ENCODE results near the gene MXD1. TPM values are rescaled to one million over a fixed set of nuclear protein-coding genes. Genes with fewer than 3 reads are reported as not detected.
"Not testable (repeated sequence)": the region's sequence is repeated elsewhere in the genome, so short reads cannot be mapped to it uniquely, and the experiment has no call there.

Gene MXD1
- total RNA-seq, 4 donors from 2014 or later, result 12.5 to 18.6 (median 15.7) TPM

DNA sequence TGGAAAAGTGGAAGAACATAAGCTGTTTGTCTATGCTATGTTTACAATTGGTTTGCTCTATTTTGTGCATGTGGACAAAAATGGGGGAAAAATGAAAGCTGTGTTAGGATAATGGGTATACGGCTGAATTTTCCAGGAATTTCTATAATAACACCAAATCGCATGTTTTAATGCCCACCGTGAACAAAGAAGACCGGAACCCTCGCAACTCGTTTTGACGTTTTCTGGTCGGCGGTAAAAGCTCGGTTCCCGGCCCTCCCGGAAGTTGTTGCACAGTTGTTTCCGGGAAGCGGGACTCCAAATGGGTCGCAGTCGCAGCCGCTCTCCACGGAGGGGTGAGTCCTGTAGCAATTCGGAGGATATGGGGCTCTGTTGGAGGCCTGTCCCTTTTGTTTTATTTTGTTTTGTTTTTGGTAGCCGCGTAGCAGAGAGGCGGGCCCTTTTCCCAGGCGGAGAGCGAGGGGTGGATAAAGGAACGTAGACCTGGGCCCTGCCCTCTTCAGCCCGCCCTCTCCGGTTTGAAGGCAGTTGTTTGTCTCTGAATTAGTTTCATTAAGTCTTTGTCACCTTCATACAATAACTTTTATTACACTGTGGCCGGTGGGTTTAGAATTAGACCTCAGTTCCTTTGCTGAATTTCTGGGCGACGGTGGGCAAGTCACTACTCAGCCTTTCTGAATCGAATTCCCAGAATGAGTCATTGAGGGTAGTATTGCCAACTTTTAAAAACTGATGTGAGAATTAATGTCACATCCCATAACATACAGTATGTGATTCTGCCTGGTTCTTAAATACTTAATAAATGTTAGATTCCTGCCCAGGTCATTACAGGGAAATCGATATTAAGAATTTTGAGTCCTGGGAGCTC lies 21.0 kb upstream of the MXD1 start, which contains the start of gene SNRNP27:
Gene SNRNP27 (plus strand): TSS at position 273 of the 868 bp plus-strand sequence. CDS start 29 bp downstream, at position 302.
- WGBS, result under 1% methylated on average over 32 of the region's 32 CpGs
- TF ChIP-seq, protein P1, sequence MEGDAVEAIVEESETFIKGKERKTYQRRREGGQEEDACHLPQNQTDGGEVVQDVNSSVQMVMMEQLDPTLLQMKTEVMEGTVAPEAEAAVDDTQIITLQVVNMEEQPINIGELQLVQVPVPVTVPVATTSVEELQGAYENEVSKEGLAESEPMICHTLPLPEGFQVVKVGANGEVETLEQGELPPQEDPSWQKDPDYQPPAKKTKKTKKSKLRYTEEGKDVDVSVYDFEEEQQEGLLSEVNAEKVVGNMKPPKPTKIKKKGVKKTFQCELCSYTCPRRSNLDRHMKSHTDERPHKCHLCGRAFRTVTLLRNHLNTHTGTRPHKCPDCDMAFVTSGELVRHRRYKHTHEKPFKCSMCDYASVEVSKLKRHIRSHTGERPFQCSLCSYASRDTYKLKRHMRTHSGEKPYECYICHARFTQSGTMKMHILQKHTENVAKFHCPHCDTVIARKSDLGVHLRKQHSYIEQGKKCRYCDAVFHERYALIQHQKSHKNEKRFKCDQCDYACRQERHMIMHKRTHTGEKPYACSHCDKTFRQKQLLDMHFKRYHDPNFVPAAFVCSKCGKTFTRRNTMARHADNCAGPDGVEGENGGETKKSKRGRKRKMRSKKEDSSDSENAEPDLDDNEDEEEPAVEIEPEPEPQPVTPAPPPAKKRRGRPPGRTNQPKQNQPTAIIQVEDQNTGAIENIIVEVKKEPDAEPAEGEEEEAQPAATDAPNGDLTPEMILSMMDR (IDR thresholded peaks at IDR 0.05), result no peak
- peak in 2 of 3 donors; percentile 48 to 66 for TF ChIP-seq POLR2AphosphoS5 (IDR thresholded peaks at IDR 0.05)
- peak in 1 of 2 donors; percentile 42 for TF ChIP-seq POLR2A (IDR thresholded peaks at IDR 0.05)
- DNase-seq (ENCODE audit: low spot score in 2 of 2), result peak; percentile 87 to 91
- Histone ChIP-seq H3K36me3 (peaks cover 27% of the 10 kb centered on the region), H3K27ac (peak within 1 kb of the TSS; percentile 86), H3K4me3 (peak within 1 kb of the TSS; percentile 70), H3K4me1 (peaks cover 28% of the 10 kb centered on the region), H3K9me3 (no peaks in the 10 kb centered on the region), H3K27me3 (no peaks in the 10 kb centered on the region)

- Histone ChIP-seq H3K27ac (peak overlapping the region; percentile 86), H3K36me3 (peaks cover 35% of the 10 kb centered on the region), H3K4me1 (peaks cover 28% of the 10 kb centered on the region), H3K4me3 (peak overlapping the region; percentile 70)
- WGBS, result 36% methylated on average over 23 of the region's 23 CpGs
- DNase-seq (ENCODE audit: low spot score in 2 of 2); H3K9me3 ChIP-seq; H3K27me3 ChIP-seq: not testable (repeated sequence)
Measured at GRCh38 chr2:69894737-69895136, 20.2 kb upstream of the MXD1 start.

DNA sequence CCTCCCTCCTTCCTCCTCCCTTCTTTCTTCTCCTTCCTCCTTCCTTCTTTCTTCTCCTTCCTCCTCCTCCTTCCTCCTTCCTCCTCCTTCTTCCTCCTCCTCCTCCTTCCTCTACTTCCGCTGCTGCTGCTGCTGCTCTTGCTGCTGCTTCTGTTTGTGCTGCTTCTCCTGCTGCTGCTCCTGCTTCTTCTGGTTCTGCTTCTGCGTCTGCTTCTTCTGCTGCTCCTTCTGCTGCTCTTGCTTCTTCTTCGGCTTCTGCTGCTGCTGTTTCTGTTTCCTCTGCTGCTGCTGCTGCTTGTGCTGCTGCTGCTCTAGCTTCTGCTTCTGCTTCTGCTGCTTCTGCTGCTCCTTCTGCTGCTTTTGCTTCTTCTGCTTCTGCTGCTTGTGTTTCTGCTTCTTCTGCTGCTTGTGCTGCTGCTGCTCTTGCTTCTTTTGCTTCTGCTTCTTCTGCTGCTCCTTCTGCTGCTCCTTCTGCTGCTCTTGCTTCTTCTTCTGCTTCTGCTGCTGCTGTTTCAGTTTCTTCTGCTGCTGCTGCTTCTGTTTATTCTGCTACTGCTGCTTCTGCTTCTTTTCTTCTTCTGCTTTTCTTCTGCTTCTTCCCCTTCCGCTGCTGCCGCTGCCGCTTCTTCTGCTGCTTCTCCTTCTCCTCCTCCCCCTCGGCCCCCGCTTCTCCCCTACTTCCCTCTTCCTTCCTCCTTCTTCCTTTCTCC lies 12.5 kb upstream of the MXD1 start:
- Histone ChIP-seq H3K9me3 (no peaks in the 10 kb centered on the region), H3K36me3 (peaks cover 80% of the 10 kb centered on the region), H3K27ac (no peak overlapping the region), H3K27me3 (no peaks in the 10 kb centered on the region), H3K4me1 (peaks cover 12% of the 10 kb centered on the region), H3K4me3 (no peak overlapping the region)
- WGBS, result 80% methylated on average over 8 of the region's 8 CpGs
- no peak for DNase-seq (ENCODE audit: low spot score in 2 of 2)
- TF ChIP-seq, protein P1 (IDR thresholded peaks at IDR 0.05), result no peak
- no peak for TF ChIP-seq EP300 (IDR thresholded peaks at IDR 0.05)
- no peak for TF ChIP-seq POLR2A (IDR thresholded peaks at IDR 0.05)
- no peak for TF ChIP-seq POLR2AphosphoS5 (IDR thresholded peaks at IDR 0.05)

DNA sequence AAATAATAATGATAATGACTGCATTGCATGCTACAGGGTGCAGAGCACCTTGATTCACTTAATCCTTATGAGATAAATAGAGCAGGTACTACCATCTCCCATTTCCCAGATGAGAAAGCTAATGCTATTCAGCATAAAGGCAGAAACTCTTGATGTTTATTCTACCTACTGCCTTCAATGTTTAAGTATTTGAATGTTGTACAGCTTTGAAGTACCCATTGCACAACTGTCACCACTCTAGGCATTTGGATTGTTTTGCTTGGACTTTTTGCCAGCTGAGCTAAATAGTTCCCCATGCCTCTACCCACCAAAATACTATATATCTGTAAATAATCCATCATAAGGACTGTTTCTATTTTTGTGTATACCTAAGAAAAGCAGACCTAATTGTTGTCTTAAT lies 7.7 kb upstream of the MXD1 start:
- peaks cover 5% of the 10 kb centered on the region for H3K4me1 ChIP-seq
- H3K27ac ChIP-seq, result no peak overlapping the region
- no peak for DNase-seq (ENCODE audit: low spot score in 2 of 2)
- H3K4me3 ChIP-seq, result no peak overlapping the region
- peaks cover 58% of the 10 kb centered on the region for H3K36me3 ChIP-seq
- TF ChIP-seq, protein P1 (IDR thresholded peaks at IDR 0.05), result no peak
- TF ChIP-seq EP300 (IDR thresholded peaks at IDR 0.05) (no peak), POLR2A (IDR thresholded peaks at IDR 0.05) (no peak), POLR2AphosphoS5 (IDR thresholded peaks at IDR 0.05) (no peak)
- H3K27me3 ChIP-seq, result no peaks in the 10 kb centered on the region
- H3K9me3 ChIP-seq, result no peaks in the 10 kb centered on the region

DNA sequence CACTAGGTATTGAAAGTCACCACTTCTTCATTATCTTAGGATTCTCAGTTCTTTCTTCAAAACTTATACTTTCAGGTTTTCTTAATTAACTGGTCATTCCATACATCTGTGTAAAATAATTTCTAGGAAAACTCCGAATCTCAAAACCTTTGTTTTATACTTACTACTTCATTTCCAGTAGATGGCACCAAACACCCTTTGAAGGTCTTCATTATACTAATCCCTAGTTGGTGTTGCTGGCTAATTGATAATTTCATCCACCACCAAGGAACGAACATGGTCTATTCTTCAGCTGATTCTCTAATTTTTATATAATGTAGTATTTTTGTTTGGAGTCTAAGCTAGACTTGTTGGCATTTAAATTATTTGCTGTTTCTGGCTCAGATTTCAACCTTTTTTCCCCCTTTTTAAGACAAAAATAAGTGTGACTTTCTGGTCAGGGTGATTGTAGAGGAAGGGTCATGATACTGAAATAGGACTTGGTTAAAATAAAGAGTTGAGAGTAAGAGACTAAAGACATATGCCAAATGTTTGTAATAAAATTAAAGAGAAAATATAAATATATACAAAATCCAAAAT lies 2.8 kb upstream of the MXD1 start:
- peaks cover 29% of the 10 kb centered on the region for H3K4me1 ChIP-seq
- 1% methylated on average over 2 of the region's 2 CpGs for WGBS
- no peaks in the 10 kb centered on the region for H3K9me3 ChIP-seq
- TF ChIP-seq, protein P1 (IDR thresholded peaks at IDR 0.05), result peak; percentile 28 to 35
- TF ChIP-seq POLR2AphosphoS5 (IDR thresholded peaks at IDR 0.05) (no peak), EP300 (IDR thresholded peaks at IDR 0.05) (no peak), POLR2A (IDR thresholded peaks at IDR 0.05) (no peak)
- no peak for DNase-seq (ENCODE audit: low spot score in 2 of 2)
- no peaks in the 10 kb centered on the region for H3K27me3 ChIP-seq
- no peak overlapping the region for H3K27ac ChIP-seq
- no peak overlapping the region for H3K4me3 ChIP-seq
- peaks cover 30% of the 10 kb centered on the region for H3K36me3 ChIP-seq
